Measurements from ENCODE around the gene ASB1. TPM values are rescaled to one million over a fixed set of nuclear protein-coding genes. Genes with fewer than 3 reads are reported as not detected.

Gene ASB1
- total and polyA plus RNA-seq, 9 of the 15 experiments (the other 6 are each of a cell fraction or from before 2014, with no cell fraction given) = 6.3 to 37.7 (median 23.9) TPM

GRCh38 chr2:238409341-238410199, 17.2 kb upstream of the ASB1 start:
- H3K27ac ChIP-seq (ENCODE audit: extremely low read depth, low read depth, low read length) = no peak overlapping the region
- no peaks in the 10 kb centered on the region for H4K20me1 ChIP-seq (replicated peaks; ENCODE audit: control insufficient read depth, insufficient read depth, low read length)
- TF ChIP-seq U2AF2 (optimal IDR thresholded peaks at IDR 0.05; ENCODE audit: low read depth, low read length) (no peak), CBX8 (IDR thresholded peaks at IDR 0.05; ENCODE audit: borderline replicate concordance, extremely low read depth, low read depth, low read length, poor library complexity, severe bottlenecking) (no peak), MCM2 (IDR thresholded peaks at IDR 0.05; ENCODE audit: low read depth) (no peak), RNF2 (IDR thresholded peaks at IDR 0.05) (no peak), TEAD1 (CRISPR knock-in tag; IDR thresholded peaks at IDR 0.05) (no peak)
- 80% methylated on average over 27 of the region's 34 CpGs for WGBS (ENCODE audit: insufficient coverage, low coverage, missing lambda C conversion rate)
- in situ Hi-C loops (cut with MboI) (no loop called here), intact Hi-C loops (cut with micrococcal nuclease) (no loop called here)
- no peaks in the 10 kb centered on the region for H3K27me3 ChIP-seq (ENCODE audit: control insufficient read depth in 2 of 2, insufficient read depth in 2 of 2, low read length in 2 of 2)
- POLR2A ChIA-PET = interaction anchor here (0.6 to 0.7 kb wide), 2 partner anchors 12 to 63 kb away, joined by 3 read pairs; no protein-coding TSS in a partner anchor
- no TSS peak for BruUV-seq (replicated peaks)
- no peak overlapping the region for H3K4me3 ChIP-seq
- H3K4me1 ChIP-seq (replicated peaks in 1 of 2; ENCODE audit: control insufficient read depth in 2 of 2, insufficient read depth in 2 of 2, low read length in 2 of 2) = peaks cover 0 to 16% of the 10 kb centered on the region in 2 experiments; a peak in 2 of 5 replicates
- H2AFZ ChIP-seq (ENCODE audit: low read depth, low read length) = no peak overlapping the region
- DNase-seq (ENCODE audit: extremely low read depth in 1 of 4, low spot score in 3 of 4) (no peak), FAIRE-seq (no peak), ATAC-seq (no peak)
- no peak overlapping the region for H3K4me2 ChIP-seq (ENCODE audit: insufficient read depth, low read length)
- no peaks in the 10 kb centered on the region for H3K9me3 ChIP-seq (replicated peaks; ENCODE audit: control insufficient read depth, insufficient read depth, low read depth, low read length)
- no peak overlapping the region for H3K9ac ChIP-seq (ENCODE audit: insufficient read depth in 1 of 2, low read depth in 2 of 2, low read length in 2 of 2)
- H3K79me2 ChIP-seq (ENCODE audit: control insufficient read depth, insufficient read depth, low read length) = no peaks in the 10 kb centered on the region
- CTCF ChIA-PET (ENCODE audit: low intra/inter-chr PET ratio) = no interaction called here
- no peaks in the 10 kb centered on the region for H3K36me3 ChIP-seq (ENCODE audit: control insufficient read depth, insufficient read depth, low read length)
- no peaks in the 10 kb centered on the region for H3K9me1 ChIP-seq (ENCODE audit: control insufficient read depth, insufficient read depth, low read length)
